Mesenchymal stem cell (in vitro differentiated cells and primary cell): ENCODE measurements around the gene TMEM53.

Source experiments
- DNase-seq: peaks from one replicate; pipeline ENCODE4 v3.0.0-alpha.2; 2013
- H2AFZ ChIP-seq: one replicate; pipeline ENCODE4 v1.6.1; 2013; ENCODE audit warnings: low read depth, mild to moderate bottlenecking, control low read depth, inconsistent platforms, low read length, moderate library complexity
- H2AK5ac ChIP-seq: 2 replicates; pipeline ENCODE4 v1.6.1; 2013; ENCODE audit warnings: low read length, moderate library complexity, mild to moderate bottlenecking, inconsistent platforms; ENCODE audit not compliant: severe bottlenecking
- H2BK120ac ChIP-seq: one replicate; pipeline ENCODE4 v1.6.1; 2013; ENCODE audit warnings: low read depth, mild to moderate bottlenecking, inconsistent platforms, low read length, moderate library complexity
- H2BK12ac ChIP-seq, 2 experiments: one replicate each; pipeline ENCODE4 v1.6.1; 2013; ENCODE audit warnings: inconsistent platforms in 2 of 2, low read length in 2 of 2, mild to moderate bottlenecking in 2 of 2, moderate library complexity in 2 of 2, control low read depth in 1 of 2
- H2BK15ac ChIP-seq: one replicate; pipeline ENCODE4 v1.6.1; 2013; ENCODE audit warnings: mild to moderate bottlenecking, low read depth, inconsistent platforms; ENCODE audit not compliant: poor library complexity, severe bottlenecking
- H2BK5ac ChIP-seq: 2 replicates; pipeline ENCODE4 v1.6.1; 2013; ENCODE audit warnings: low read depth, mild to moderate bottlenecking, low read length, control low read depth, inconsistent platforms; ENCODE audit not compliant: poor library complexity, severe bottlenecking
- H3K14ac ChIP-seq, 2 experiments: one replicate each; pipeline ENCODE4 v1.6.1; 2013; ENCODE audit warnings: inconsistent platforms in 2 of 2, low read length in 2 of 2, control low read depth in 1 of 2, mild to moderate bottlenecking in 1 of 2, moderate library complexity in 1 of 2
- H3K18ac ChIP-seq, 2 experiments: one replicate each; pipeline ENCODE4 v1.6.1; 2013; ENCODE audit warnings: inconsistent platforms in 2 of 2, low read length in 2 of 2, control low read depth in 1 of 2, low read depth in 1 of 2, mild to moderate bottlenecking in 1 of 2
- H3K23ac ChIP-seq, 2 experiments: one replicate each; pipeline ENCODE4 v1.6.1; 2013; ENCODE audit warnings: inconsistent platforms in 2 of 2, low read length in 2 of 2, mild to moderate bottlenecking in 2 of 2, moderate library complexity in 2 of 2, control low read depth in 1 of 2
- H3K27ac ChIP-seq: 2 replicates; pipeline ENCODE4 v1.5.1; 2013; ENCODE audit warnings: mild to moderate bottlenecking, moderate library complexity, low read length, control low read depth, inconsistent platforms; ENCODE audit not compliant: poor library complexity, severe bottlenecking
- H3K27me3 ChIP-seq, 2 experiments: 2 replicates each; pipeline versions ENCODE4 v1.6.1 to v1.7.0; 2013; ENCODE audit warnings: low read length in 2 of 2, mild to moderate bottlenecking in 2 of 2, moderate library complexity in 2 of 2, control low read depth in 1 of 2, inconsistent platforms in 1 of 2; ENCODE audit not compliant: control insufficient read depth in 1 of 2, insufficient read depth in 1 of 2
- H3K36me3 ChIP-seq, 2 experiments: 2 replicates each; pipeline versions ENCODE4 v1.6.1 to v1.7.0; 2013; ENCODE audit warnings: low read length in 2 of 2, control low read depth in 1 of 2, inconsistent platforms in 1 of 2, low read depth in 1 of 2, mild to moderate bottlenecking in 1 of 2; ENCODE audit not compliant: insufficient read depth in 2 of 2, control insufficient read depth in 1 of 2
- H3K4ac ChIP-seq, 2 experiments: one replicate each; pipeline ENCODE4 v1.6.1; 2013; ENCODE audit warnings: inconsistent platforms in 2 of 2, low read length in 2 of 2, mild to moderate bottlenecking in 2 of 2, moderate library complexity in 2 of 2, control low read depth in 1 of 2, low read depth in 1 of 2
- H3K4me1 ChIP-seq: 2 replicates; pipeline ENCODE4 v1.6.1; 2013; ENCODE audit warnings: low read depth, low read length, control low read depth; ENCODE audit not compliant: control insufficient read depth, insufficient read depth
- H3K4me2 ChIP-seq: 2 replicates; pipeline ENCODE4 v1.6.1; 2013; ENCODE audit warnings: low read length, mild to moderate bottlenecking, inconsistent platforms; ENCODE audit not compliant: poor library complexity, severe bottlenecking
- H3K4me3 ChIP-seq, 2 experiments: 2 replicates each; pipeline versions ENCODE4 v1.5.1 to v1.7.0; 2013; ENCODE audit warnings: low read length in 2 of 2, mild to moderate bottlenecking in 2 of 2, control low read depth in 1 of 2, low read depth in 1 of 2; ENCODE audit not compliant: insufficient read depth in 1 of 2
- H3K79me1 ChIP-seq: replicated peaks from 2 replicates; pipeline ENCODE4 v1.6.1; 2013; ENCODE audit warnings: mild to moderate bottlenecking, control low read depth, low read length, inconsistent platforms; ENCODE audit not compliant: poor library complexity, severe bottlenecking
- H3K9ac ChIP-seq: 2 replicates; pipeline ENCODE4 v1.7.0; 2013; ENCODE audit warnings: mild to moderate bottlenecking, low read length, moderate library complexity
- H3K9me3 ChIP-seq: 2 replicates; pipeline ENCODE4 v1.7.0; 2013; ENCODE audit warnings: mild to moderate bottlenecking, low read length; ENCODE audit not compliant: control insufficient read depth
- H4K8ac ChIP-seq: one replicate; pipeline ENCODE4 v1.6.1; 2013; ENCODE audit warnings: inconsistent platforms, mild to moderate bottlenecking, low read length, moderate library complexity
- H4K91ac ChIP-seq: one replicate; pipeline ENCODE4 v1.6.1; 2013; ENCODE audit warnings: mild to moderate bottlenecking, low read length, inconsistent platforms
- WGBS: methylation state at CpG from one replicate; pipeline ENCODE4 v1.1.7; 2013; ENCODE audit warnings: mixed read lengths; 5-methylcytosine and 5-hydroxymethylcytosine counted together

The TMEM53 gene

DNA sequence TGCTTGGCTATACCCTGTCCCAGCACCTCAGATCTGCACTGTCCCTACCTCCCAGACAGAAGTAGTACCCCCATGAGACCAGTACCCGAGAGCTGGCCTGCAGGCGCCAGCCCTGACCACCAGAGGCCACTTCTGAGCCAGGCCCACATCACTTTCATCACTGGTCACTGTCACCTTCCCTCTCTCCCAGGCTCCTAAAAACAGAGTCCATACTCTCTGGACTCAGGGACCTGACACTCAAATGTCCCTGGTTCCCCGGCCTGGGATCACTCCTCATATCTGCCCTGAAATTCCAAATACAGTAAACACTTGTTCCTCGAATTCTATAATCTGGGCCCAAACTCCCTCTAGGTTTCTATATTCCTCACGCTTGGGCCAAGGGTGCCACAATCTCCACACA is 18.7 kb downstream of the TMEM53 start:
- peaks cover 5% of the 10 kb centered on the region for H3K4me1 ChIP-seq
- no peak overlapping the region for H2BK15ac ChIP-seq
- H3K4me2 ChIP-seq: no peak overlapping the region
- no peak overlapping the region for H3K27ac ChIP-seq
- no peak overlapping the region for H3K4ac ChIP-seq
- no peak overlapping the region for H3K18ac ChIP-seq
- H2AK5ac ChIP-seq: no peak overlapping the region
- peaks cover 48 to 49% of the 10 kb centered on the region in 2 experiments for H3K36me3 ChIP-seq
- H3K79me1 ChIP-seq: no peaks in the 10 kb centered on the region
- no peaks in the 10 kb centered on the region for H3K9me3 ChIP-seq
- no peaks in the 10 kb centered on the region for H3K27me3 ChIP-seq
- no peak overlapping the region for H4K91ac ChIP-seq
- H2AFZ ChIP-seq: no peak overlapping the region
- no peak overlapping the region for H3K4me3 ChIP-seq
- no peak overlapping the region for H3K14ac ChIP-seq
- H4K8ac ChIP-seq: no peak overlapping the region
- H2BK12ac ChIP-seq: no peak overlapping the region
- H3K23ac ChIP-seq: no peak overlapping the region
- DNase-seq: peak; percentile 25
- no peak overlapping the region for H2BK5ac ChIP-seq
- WGBS: 64% methylated on average over 5 of the region's 5 CpGs
- H2BK120ac ChIP-seq: no peak overlapping the region
- no peak overlapping the region for H3K9ac ChIP-seq

DNA sequence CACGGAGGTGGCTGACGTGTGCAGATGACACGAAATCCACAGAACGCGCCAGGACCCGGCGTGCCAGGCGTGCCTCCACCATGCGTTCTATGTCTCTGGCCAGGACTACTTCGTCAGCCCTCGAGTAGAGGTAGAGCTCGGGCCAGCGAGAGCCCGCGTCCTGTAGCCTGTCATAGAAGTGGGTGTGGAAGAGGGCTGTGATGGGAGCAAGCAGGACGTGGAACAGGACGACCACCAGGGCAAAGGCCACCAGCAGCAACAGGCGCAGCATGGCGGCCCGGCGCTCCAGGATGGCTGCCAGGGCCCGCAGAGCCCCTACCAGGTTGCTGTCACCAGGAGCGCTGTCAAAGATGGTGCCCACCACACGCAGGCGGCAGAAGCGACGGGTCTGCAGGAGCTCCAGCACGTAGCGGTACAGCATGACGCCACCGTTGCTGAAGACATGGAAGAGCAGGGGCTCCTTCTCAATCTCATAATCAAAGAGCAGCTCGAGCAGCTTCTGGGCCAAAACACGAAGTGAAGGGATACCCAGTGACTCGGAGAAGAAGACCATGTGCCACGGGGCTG is 19.6 kb downstream of the TMEM53 start:
- no peak overlapping the region for H3K27ac ChIP-seq
- H2AFZ ChIP-seq: no peak overlapping the region
- H3K9me3 ChIP-seq: no peaks in the 10 kb centered on the region
- H3K9ac ChIP-seq: no peak overlapping the region
- H2BK120ac ChIP-seq: no peak overlapping the region
- no peaks in the 10 kb centered on the region for H3K27me3 ChIP-seq
- no peak overlapping the region for H3K4me2 ChIP-seq
- no peak overlapping the region for H4K8ac ChIP-seq
- 95% methylated on average over 35 of the region's 35 CpGs for WGBS
- no peak for DNase-seq
- H3K4me3 ChIP-seq: no peak overlapping the region
- no peak overlapping the region for H3K18ac ChIP-seq
- H3K23ac ChIP-seq: no peak overlapping the region
- no peak overlapping the region for H3K14ac ChIP-seq
- H2BK5ac ChIP-seq: no peak overlapping the region
- no peak overlapping the region for H3K4ac ChIP-seq
- no peak overlapping the region for H4K91ac ChIP-seq
- H3K79me1 ChIP-seq: peaks cover 2% of the 10 kb centered on the region
- no peak overlapping the region for H2AK5ac ChIP-seq
- no peak overlapping the region for H2BK15ac ChIP-seq
- H3K36me3 ChIP-seq: peaks cover 53 to 58% of the 10 kb centered on the region in 2 experiments
- H2BK12ac ChIP-seq: no peak overlapping the region
- H3K4me1 ChIP-seq: peaks cover 3% of the 10 kb centered on the region

DNA sequence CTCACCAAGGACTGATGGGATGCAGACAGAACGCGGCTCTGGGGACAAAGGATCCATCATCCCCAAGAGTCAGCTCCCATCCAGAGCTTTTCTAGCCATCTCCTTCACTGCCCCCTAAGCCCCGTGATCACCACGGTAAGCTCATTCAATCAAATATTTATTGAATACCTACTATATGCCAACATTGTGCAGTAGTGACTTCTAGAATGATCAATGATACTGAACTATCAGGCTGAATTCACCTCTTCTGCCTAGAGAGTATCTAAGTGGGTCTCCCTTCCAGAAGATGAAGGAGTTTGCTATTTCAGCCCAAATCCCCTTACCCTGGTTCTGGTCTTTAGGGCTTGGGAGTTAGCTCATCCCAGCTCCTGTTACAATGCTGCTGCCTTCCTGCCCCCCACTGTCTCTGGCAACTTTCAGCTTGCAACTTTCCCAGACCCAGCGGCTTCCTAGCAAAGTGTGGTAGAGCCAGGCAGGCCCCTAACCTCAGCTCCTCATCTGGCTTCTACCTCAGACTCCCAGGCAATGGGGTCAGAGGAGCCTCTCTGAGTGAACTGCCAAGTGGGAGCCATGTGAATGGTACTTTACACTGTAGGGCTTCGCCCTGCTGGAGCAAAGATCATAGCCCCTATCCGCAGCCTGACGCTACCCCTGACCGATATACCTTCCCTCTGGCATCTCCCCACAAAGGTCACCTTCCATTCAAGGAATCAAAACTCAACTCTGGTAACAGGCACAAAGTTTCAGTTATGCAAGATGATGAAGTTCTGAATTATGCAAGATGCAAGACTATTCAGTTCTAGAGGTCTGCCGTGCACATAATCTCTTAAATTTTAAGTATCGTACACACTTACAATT is 20.9 kb downstream of the TMEM53 start:
- Histone ChIP-seq H2BK12ac (no peak overlapping the region), H3K18ac (no peak overlapping the region), H3K4me2 (no peak overlapping the region), H3K23ac (no peak overlapping the region), H2BK5ac (no peak overlapping the region), H3K4me1 (peaks cover 4% of the 10 kb centered on the region), H2AFZ (no peak overlapping the region), H3K79me1 (peaks cover 7% of the 10 kb centered on the region), H4K91ac (no peak overlapping the region), H3K9me3 (no peaks in the 10 kb centered on the region), H3K4ac (no peak overlapping the region), H2BK15ac (no peak overlapping the region), H3K27me3 (no peaks in the 10 kb centered on the region), H2AK5ac (no peak overlapping the region), H3K9ac (no peak overlapping the region), H3K27ac (no peak overlapping the region), H3K14ac (no peak overlapping the region), H2BK120ac (no peak overlapping the region), H3K36me3 (peaks cover 59 to 63% of the 10 kb centered on the region in 2 experiments), H4K8ac (no peak overlapping the region), H3K4me3 (no peak overlapping the region)
- WGBS: 63% methylated on average over 11 of the region's 11 CpGs
- no peak for DNase-seq

DNA sequence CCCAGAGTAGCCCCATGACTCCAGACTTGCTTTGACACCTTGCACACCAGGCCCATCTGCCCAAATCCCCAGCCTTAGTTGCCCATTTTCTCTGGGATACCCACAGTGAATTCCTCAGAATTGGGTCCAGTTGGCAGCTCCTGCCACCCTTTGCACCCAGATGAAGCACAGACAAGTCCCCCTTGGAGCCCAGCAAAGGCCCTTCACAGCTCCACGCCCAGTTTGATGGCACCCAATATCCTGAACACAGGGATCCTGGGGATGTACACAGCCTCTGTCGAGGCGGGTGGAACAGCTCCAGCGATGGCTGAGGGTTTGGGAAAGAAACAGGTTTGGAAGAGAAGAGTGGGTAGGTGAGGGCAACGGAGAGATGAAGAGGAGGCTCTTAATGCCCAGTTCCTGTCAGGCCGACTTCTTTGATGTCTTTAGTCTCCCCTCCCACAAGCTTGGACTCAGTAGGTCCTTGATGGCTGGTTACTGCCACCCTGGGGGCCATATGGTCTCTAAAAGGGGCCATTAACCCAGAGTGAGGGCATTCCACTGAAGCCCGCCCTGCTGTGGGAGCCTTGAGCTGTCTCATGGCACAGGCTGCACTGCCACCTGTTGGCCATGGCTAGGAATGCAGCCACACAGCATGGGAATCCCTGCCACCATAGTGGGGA is 21.7 kb downstream of the TMEM53 start:
- H3K27ac ChIP-seq: no peak overlapping the region
- no peak overlapping the region for H3K18ac ChIP-seq
- H2BK5ac ChIP-seq: no peak overlapping the region
- DNase-seq: peak; percentile 70
- H2AFZ ChIP-seq: no peak overlapping the region
- H2BK12ac ChIP-seq: no peak overlapping the region
- peaks cover 8% of the 10 kb centered on the region for H3K79me1 ChIP-seq
- H3K36me3 ChIP-seq: peaks cover 64 to 69% of the 10 kb centered on the region in 2 experiments
- peaks cover 4% of the 10 kb centered on the region for H3K4me1 ChIP-seq
- no peak overlapping the region for H2BK120ac ChIP-seq
- H3K4me2 ChIP-seq: no peak overlapping the region
- no peak overlapping the region for H2AK5ac ChIP-seq
- H3K23ac ChIP-seq: no peak overlapping the region
- no peaks in the 10 kb centered on the region for H3K27me3 ChIP-seq
- no peaks in the 10 kb centered on the region for H3K9me3 ChIP-seq
- no peak overlapping the region for H3K4ac ChIP-seq
- 62% methylated on average over 7 of the region's 7 CpGs for WGBS
- no peak overlapping the region for H4K91ac ChIP-seq
- no peak overlapping the region for H3K9ac ChIP-seq
- H4K8ac ChIP-seq: no peak overlapping the region
- H3K4me3 ChIP-seq: no peak overlapping the region
- H2BK15ac ChIP-seq: no peak overlapping the region
- H3K14ac ChIP-seq: no peak overlapping the region
